Gastroesophageal sphincter (tissue), 4 donors: ENCODE results near the gene PLPP1. TPM values are rescaled to one million over a fixed set of nuclear protein-coding genes. Genes with fewer than 3 reads are reported as not detected.

Experiments
- ATAC-seq: fragments of 150-250 bp; one replicate; pipeline ENCODE4 v1.9.1; 2016; ENCODE audit warnings: mild to moderate bottlenecking, moderate library complexity
- H3K27ac ChIP-seq, 4 donors: fragments of 200-600 bp; sonication (generic) in 3 of 4; 1 replicate in 3 of 4; 2 replicates in 1 of 4; pipeline ENCODE4 v1.5.1; 2016 to 2019
- H3K27me3 ChIP-seq: fragments of 200-600 bp; sonication (generic); one replicate; pipeline ENCODE4 v1.5.1; 2019
- H3K36me3 ChIP-seq, 2 donors: fragments of 200-600 bp; sonication (generic); one replicate each; pipeline ENCODE4 v1.5.1; 2019; ENCODE audit warnings: control low read depth in 1 of 2
- H3K4me1 ChIP-seq, 3 donors: fragments of 200-600 bp; sonication (generic); 1 replicate in 2 of 3; 2 replicates in 1 of 3; pipeline ENCODE4 v1.5.1; 2016 to 2019; ENCODE audit warnings: control low read depth in 2 of 3
- H3K4me3 ChIP-seq, 2 donors: fragments of 200-600 bp; sonication (generic); one replicate each; pipeline ENCODE4 v1.5.1; 2019; ENCODE audit warnings: mild to moderate bottlenecking in 1 of 2, moderate library complexity in 1 of 2
- H3K9me3 ChIP-seq, 3 donors: fragments of 200-600 bp; sonication (generic); one replicate each; pipeline ENCODE4 v1.5.1; 2017 to 2019; ENCODE audit warnings: control low read depth in 2 of 3
- EP300 ChIP-seq: sonication (generic); formaldehyde crosslinking; IDR thresholded peaks from one replicate; pipeline ENCODE4 v1.6.1; 2017; ENCODE audit warnings: antibody characterized with exemption, mild to moderate bottlenecking
- POLR2A ChIP-seq, 2 donors: fragments of 450-650 bp; IDR thresholded peaks; one replicate each; pipeline ENCODE4 v1.6.1; 2017; ENCODE audit warnings: antibody characterized with exemption in 2 of 2, mild to moderate bottlenecking in 2 of 2, moderate library complexity in 1 of 2
- POLR2AphosphoS5 ChIP-seq: sonication (generic); formaldehyde crosslinking; IDR thresholded peaks from one replicate; pipeline ENCODE4 v1.6.1; 2017; ENCODE audit warnings: antibody characterized with exemption
- WGBS, 2 donors: methylation state at CpG; one replicate each; pipeline ENCODE4 v1.1.5; 2018; ENCODE audit warnings: low coverage in 1 of 2; 5-methylcytosine and 5-hydroxymethylcytosine counted together
- total RNA-seq, 4 donors: library from RNA; depleted of rRNA; stranded (reverse); fragments of >200 nt; gene quantifications; one replicate each; pipeline ENCODE4 v1.1.0, GENCODE V29; 2016
- TF ChIP-seq, protein P1 (sequence below), 4 experiments: fragments of 200-600 bp in 2 of 4; fragments of 450-650 bp in 2 of 4; sonication (generic) in 1 of 4; IDR thresholded peaks; one replicate each; pipeline ENCODE4 v1.5.1; 2017 to 2019; ENCODE audit warnings: antibody characterized with exemption in 4 of 4, mild to moderate bottlenecking in 2 of 4, moderate library complexity in 2 of 4

Gene PLPP1
- total RNA-seq, 4 donors from 2014 or later, result 209 to 314 (median 250) TPM

DNA sequence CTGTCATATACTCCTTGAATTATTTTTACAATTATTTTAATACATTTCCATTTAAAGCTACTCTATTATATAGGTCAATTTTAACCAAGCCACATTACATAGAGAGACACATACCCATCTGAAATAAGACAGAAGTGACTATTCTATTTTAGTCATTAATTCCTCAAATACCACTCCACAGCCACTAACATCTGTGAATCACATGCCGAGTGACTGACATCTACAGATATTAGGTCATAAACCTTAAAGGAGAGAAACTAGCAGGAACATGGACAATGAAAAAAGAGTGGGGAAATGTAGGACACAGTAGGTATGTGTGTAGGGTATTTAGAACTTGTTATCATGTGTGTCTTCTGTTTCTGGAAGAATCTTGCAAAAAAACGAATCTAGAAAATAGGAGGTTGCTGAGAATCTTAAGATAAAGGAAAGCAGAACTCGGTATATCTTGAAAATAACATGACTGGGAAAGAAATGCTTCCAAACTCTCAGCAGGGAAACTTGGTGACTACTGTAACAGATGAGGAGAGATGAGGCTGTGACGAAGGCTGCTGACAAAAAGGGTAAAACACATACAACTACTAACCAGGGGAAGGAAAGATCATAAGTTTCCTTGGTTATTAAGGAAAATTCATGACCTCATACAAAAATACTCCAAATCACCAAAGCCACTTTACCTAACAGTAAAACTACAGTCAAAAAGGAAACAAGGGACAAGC, 84.6 kb downstream of the PLPP1 start:
- ATAC-seq, result no peak
- TF ChIP-seq POLR2AphosphoS5 (peak; percentile 14), EP300 (no peak)
- Histone ChIP-seq H3K9me3 (no peaks in the 10 kb centered on the region), H3K4me1 (peaks cover 0 to 56% (median 4%) of the 10 kb centered on the region in 3 donors), H3K36me3 (peaks cover 0 to 3% of the 10 kb centered on the region in 2 donors), H3K27ac (peak overlapping the region; percentile 12 to 56 (median 43)), H3K27me3 (no peaks in the 10 kb centered on the region), H3K4me3 (no peak overlapping the region)
- 47 to 73% methylated on average over 4 of the region's 4 CpGs for WGBS, 2 donors

DNA sequence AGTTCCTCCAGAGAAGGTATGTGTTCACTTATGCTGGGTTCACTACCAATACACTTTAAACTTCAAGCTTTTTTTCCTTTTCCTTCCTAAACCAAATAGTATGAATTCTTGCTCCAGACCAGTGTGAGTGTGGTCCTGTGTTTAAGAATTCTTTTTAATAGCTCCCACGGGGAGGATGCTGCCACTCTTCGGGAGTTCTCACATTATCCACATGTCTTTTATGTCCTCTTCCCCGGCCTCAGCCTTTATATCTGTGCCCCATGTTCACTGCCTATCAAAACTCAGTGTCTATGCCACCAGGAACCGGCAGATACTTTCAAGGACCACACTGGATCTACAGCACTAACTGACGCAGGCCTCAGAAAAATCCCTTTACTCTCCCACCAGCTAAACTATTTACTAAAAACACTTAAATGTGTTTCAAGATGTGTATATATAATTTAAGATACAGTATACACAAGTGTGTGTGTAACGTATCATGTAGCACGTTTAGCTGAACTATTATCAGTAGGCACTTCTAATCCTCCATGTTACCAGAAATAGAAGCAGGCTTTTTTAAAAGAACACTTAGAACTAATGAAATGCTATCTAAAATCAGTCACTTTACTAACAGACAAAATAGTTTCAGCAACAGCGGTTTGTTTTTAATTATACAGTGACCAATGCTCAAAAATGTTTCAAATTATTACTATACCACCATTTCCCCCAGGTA, 88.0 kb downstream of the PLPP1 start:
- TF ChIP-seq, protein P1, sequence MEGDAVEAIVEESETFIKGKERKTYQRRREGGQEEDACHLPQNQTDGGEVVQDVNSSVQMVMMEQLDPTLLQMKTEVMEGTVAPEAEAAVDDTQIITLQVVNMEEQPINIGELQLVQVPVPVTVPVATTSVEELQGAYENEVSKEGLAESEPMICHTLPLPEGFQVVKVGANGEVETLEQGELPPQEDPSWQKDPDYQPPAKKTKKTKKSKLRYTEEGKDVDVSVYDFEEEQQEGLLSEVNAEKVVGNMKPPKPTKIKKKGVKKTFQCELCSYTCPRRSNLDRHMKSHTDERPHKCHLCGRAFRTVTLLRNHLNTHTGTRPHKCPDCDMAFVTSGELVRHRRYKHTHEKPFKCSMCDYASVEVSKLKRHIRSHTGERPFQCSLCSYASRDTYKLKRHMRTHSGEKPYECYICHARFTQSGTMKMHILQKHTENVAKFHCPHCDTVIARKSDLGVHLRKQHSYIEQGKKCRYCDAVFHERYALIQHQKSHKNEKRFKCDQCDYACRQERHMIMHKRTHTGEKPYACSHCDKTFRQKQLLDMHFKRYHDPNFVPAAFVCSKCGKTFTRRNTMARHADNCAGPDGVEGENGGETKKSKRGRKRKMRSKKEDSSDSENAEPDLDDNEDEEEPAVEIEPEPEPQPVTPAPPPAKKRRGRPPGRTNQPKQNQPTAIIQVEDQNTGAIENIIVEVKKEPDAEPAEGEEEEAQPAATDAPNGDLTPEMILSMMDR (IDR thresholded peaks at IDR 0.05), result no peak
- TF ChIP-seq POLR2A (IDR thresholded peaks at IDR 0.05) (no peak), POLR2AphosphoS5 (no peak), EP300 (no peak)
- Histone ChIP-seq H3K27ac (peak overlapping the region; percentile 66 to 79 (median 74)), H3K36me3 (no peaks in the 10 kb centered on the region), H3K9me3 (no peaks in the 10 kb centered on the region), H3K4me3 (no peak overlapping the region), H3K27me3 (no peaks in the 10 kb centered on the region), H3K4me1 (peaks cover 0 to 63% (median 4%) of the 10 kb centered on the region in 3 donors)
- 41 to 50% methylated on average over 6 to 8 of the region's 8 CpGs for WGBS, 2 donors
- no peak for ATAC-seq

DNA sequence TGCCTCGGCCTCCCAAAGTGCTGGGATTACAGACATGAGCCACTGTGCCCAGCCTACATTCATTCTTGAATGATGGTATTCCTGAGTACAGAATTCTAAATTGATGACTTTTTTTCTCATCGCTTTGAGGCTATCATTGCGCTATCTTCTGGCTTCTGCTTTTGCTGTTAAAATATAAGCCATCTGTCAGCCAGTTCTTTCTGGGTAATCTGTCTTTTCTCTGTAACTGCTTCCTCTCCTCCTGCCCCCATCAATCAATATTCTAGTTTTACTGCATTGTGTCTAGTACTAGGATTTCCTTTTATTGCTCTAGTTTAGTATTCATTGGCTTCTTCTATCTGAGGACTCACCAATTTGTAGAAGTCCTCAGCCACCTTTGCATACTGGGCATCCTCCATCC, 89.0 kb downstream of the PLPP1 start:
- TF ChIP-seq, protein P1 (IDR thresholded peaks at IDR 0.05), result no peak
- no peak for TF ChIP-seq POLR2A (IDR thresholded peaks at IDR 0.05)
- no peak for TF ChIP-seq POLR2AphosphoS5
- no peak for TF ChIP-seq EP300
- WGBS, 2 donors, result 83 to 85% methylated on average over 2 to 3 of the region's 3 CpGs
- no peak overlapping the region for H3K4me3 ChIP-seq
- peak overlapping the region in 2 of 4 donors; percentile 66 to 76 for H3K27ac ChIP-seq
- H3K36me3 ChIP-seq, result no peaks in the 10 kb centered on the region
- no peaks in the 10 kb centered on the region for H3K9me3 ChIP-seq
- H3K27me3 ChIP-seq, result no peaks in the 10 kb centered on the region
- peaks cover 8 to 73% (median 8%) of the 10 kb centered on the region in 3 donors for H3K4me1 ChIP-seq
- ATAC-seq, result no peak

DNA sequence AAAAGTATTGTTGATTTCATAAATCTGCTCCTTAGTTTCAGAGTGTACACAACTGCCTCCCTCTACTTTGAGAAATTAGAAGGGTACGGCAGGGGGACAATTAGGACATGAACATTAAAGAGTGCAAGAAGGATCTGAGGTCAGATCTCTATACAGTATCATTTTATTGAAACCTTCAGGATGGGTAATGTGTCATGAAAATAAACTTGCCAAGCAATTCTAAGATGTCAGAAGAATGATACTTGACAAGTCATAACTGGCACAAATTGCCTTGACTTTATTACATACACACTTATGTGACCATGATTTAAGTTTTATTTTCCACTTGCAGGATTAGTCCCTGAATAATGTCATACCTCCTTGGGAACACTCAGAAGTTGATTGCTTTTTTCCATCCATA, 92.8 kb downstream of the PLPP1 start:
- Histone ChIP-seq H3K4me1 (peaks cover 27 to 76% (median 31%) of the 10 kb centered on the region in 3 donors), H3K27me3 (no peaks in the 10 kb centered on the region), H3K9me3 (no peaks in the 10 kb centered on the region), H3K27ac (peak overlapping the region; percentile 90 to 99 (median 91)), H3K36me3 (no peaks in the 10 kb centered on the region), H3K4me3 (no peak overlapping the region)
- TF ChIP-seq EP300, result no peak
- TF ChIP-seq, protein P1 (IDR thresholded peaks at IDR 0.05), result no peak
- no peak for TF ChIP-seq POLR2A (IDR thresholded peaks at IDR 0.05)
- TF ChIP-seq POLR2AphosphoS5, result no peak
- no peak for ATAC-seq
- WGBS, 2 donors, result 72 to 100% methylated on average over 1 of the region's 1 CpG

DNA sequence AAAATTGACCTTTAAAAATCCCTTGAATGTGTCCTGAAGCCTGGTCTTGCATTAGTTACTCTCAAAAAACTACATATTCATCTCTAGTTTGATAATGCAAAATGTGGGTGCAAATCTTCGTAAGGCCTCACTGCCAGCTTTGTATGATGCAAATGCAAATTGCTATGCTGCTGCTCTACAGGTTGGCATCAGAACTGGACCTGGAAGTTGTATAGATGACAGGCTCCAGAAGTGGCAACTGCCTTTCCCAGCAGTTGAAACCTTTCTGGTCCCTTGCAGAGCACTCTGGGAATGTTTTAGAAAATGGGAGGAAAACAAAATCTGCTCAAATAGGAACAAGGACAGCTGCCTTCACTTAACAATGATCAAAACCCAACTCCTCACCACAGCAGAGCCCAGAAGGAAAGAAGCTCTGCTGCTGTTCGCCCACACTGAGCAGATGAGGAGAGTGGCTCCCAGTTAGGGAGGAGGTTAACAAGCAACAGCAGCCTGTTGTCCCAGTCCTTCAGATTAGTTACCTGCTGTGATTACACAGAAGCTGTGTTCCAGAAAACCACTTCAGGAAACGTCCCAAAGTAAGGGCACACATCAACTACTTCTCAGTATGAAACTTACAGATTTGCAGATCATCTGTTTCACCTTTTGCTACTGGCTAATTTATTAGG, 93.5 kb downstream of the PLPP1 start:
- H3K4me3 ChIP-seq, result no peak overlapping the region
- H3K27ac ChIP-seq, result peak overlapping the region; percentile 90 to 99 (median 91)
- TF ChIP-seq, protein P1 (IDR thresholded peaks at IDR 0.05), result no peak
- TF ChIP-seq POLR2A (IDR thresholded peaks at IDR 0.05) (no peak), POLR2AphosphoS5 (peak; percentile 12), EP300 (no peak)
- ATAC-seq, result no peak
- no peaks in the 10 kb centered on the region for H3K27me3 ChIP-seq
- H3K9me3 ChIP-seq, result no peaks in the 10 kb centered on the region
- H3K36me3 ChIP-seq, result peaks cover 0 to 4% of the 10 kb centered on the region in 2 donors
- 46 to 60% methylated on average over 3 of the region's 3 CpGs for WGBS, 2 donors
- H3K4me1 ChIP-seq, result peaks cover 26 to 75% (median 34%) of the 10 kb centered on the region in 3 donors
